Activated T-helper 1 cell treated with Interleukin-2 at 50 U/mL for 16 hours (primary cell): ENCODE results near the gene PCGF3.
"Not testable (repeated sequence)": the region's sequence is repeated elsewhere in the genome, so short reads cannot be mapped to it uniquely, and the experiment has no call there.

Experiments used
- DNase-seq: peaks from one replicate; pipeline ENCODE4 v3.0.0-alpha.2; 2020; ENCODE audit warnings: low read depth

The PCGF3 gene

GRCh38 chr4:725391-726234, 20.0 kb downstream of the PCGF3 start:
- no peak for DNase-seq

GRCh38 chr4:726235-726787, 20.7 kb downstream of the PCGF3 start:
- DNase-seq: no peak

DNA sequence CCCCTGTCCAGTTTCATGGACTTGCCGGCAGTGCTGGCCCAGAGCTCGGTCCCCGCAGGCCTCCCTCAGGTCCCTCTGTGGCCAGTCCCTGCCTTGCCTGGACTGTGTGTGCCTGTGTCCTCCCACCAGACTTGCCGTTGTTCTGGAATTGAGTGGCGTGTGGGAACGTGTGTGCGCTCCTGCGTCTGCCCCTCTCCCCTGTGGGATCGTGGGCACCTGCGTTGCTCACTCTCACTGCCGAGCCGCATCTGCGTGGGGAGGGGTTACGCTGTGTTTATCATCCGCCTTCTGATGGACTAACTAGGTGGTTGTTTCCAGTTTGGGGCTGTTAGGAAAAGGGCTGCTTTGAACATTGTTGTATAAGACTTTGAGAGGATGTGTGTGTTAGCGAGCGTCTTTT, 21.2 kb downstream of the PCGF3 start:
- no peak for DNase-seq

- DNase-seq: no peak
These were observed 21.9 kb downstream of the PCGF3 start for GRCh38 chr4:727576-727975.

DNA sequence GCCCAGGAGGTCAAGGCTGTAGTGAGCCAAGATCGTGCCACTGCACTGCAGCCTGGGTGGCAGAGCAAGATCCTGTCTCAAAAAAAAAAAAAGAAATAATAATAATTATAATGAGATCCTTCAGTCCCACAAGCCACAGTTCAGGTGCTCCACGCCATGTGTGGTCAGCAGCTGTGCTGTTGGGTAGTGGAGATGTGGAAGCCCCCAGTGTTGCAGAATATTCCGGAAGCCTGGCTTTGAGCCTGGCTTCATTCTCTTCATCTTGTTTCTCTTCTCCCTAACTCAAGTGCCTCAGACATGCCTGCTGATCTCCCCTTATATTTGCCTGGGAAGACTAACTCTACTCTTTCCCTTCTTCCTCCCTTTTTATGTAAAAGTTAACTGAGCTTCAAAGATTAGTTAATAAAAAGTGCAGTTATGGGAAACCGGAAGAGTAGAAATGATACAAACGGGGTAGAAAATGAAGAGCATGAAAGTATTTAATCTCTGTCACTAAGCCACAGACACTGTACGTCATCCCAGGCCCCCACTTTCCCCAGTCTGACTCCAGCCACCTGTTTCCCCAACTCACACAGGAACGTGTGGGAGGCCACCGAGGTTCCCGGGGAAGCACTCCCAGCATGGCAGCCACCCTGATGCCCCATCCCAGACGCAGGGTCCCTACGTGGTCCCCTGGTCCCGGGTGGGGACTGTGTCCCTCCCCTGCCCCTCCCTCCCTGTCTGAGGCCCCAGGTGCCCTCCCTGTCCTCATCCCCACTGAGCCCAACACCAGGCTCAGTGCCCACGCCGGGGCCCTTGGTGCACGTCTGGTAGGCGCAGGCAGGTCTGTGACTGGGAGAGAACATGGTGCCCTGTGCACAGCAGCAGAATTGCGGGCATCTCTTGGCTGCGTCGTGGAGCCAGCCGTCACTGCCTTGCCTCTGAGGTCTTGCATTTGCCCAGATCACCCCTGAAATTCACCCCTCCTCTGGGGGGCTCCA, 24.0 kb downstream of the PCGF3 start:
- DNase-seq: no peak

GRCh38 chr4:730511-730910, 24.9 kb downstream of the PCGF3 start:
- DNase-seq: no peak

DNA sequence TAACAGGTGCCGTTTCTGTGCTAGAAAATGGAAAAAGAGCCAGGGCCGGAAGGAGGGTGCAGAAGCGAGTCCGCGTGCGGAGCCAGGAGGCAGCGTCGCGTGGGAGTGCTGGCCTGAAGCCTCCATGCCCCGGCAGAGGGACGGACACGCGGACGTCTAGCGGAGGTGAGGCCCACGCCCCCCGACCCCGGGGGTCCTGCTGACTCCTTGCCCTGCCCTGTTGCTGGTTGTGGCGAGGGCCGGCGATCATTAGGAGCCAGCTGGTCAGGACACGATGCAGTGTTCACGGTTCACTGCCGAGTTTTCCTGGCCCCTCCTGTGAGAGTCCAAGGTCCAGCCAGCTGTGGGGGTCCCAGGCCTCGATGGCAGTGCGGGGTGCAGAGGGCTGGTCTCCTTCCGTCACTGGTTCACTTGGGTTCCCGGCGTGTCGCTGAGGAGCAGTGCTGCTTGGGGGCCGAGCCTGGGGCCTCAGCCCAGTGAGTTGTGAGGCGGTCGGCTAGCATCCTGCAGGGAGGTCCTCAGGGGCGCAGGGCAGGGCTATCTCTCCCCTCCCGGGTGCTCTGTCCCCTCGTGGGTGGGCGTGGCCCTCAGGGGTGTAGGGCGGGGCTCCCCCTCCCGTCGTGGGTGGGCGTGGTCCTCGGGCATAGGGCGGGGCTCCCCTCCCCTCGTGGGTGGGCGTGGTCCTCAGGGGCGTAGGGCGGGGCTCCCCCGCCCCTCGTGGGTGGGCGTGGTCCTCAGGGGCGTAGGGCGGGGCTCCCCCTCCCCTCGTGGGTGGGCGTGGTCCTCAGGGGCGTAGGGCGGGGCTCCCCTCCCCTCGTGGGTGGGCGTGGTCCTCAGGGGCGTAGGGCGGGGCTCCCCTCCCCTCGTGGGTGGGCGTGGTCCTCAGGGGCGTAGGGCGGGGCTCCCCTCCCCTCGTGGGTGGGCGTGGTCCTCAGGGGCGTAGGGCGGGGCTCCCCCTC, 25.6 kb downstream of the PCGF3 start:
- DNase-seq: not testable (repeated sequence)

GRCh38 chr4:731954-732353, 26.3 kb downstream of the PCGF3 start:
- not testable (repeated sequence) for DNase-seq

GRCh38 chr4:732486-732885, 26.9 kb downstream of the PCGF3 start:
- no peak for DNase-seq

DNA sequence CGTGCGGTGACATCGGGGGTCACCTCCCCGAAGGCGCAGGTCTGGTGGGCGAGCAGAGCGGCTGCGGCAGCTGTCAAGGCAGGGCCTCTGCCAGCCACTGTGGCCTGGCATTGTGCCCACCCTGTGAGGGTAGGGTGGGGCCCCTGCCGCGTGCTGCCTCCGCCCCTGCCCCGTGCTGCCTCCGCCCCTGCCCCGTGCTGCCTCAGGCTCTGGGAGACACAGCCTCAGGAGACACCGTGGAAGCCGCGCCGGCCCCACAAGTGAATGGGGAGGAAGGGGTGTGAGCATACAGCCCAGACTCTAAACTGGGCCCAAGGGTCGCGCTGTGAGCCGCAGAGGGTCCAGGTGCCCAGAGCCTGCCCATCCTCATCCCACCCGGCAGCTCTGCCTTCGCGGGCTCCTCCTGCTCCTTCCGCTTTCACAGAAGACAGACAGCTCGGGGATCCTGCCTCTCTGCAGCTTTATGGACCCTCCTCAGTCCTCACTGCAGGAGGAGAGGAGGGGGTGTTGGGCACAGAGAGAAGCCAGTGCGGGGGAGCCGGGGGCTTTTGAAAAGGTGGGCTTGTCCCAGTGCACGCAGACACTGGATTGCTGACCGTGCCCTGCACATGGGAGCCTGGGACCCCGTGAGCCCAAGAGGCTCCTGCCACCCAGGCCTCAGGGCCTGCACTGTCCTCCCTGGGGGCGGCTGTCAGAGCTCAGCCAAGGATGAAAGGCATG, 27.4 kb downstream of the PCGF3 start:
- no peak for DNase-seq

GRCh38 chr4:733631-733980, 28.0 kb downstream of the PCGF3 start:
- DNase-seq: no peak

DNA sequence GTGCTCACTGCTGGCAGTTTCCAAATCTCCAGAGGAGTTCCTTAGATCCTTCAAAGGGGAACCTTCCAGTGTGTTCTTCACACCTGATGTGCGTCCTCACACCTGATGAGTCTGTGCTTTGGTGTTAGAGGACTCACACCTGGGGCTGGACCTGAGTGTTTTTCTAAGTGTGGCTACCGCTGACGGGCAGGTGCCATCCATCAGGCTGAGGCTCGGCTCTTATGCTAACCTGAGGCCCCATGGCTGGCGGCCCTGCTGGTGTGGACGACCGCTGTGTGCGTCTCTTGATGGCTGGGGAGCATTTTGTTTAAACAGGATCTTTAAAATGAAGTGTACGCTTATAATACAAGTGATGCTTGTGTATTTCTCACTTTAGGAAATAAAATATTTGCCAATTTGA, 28.4 kb downstream of the PCGF3 start:
- no peak for DNase-seq

DNA sequence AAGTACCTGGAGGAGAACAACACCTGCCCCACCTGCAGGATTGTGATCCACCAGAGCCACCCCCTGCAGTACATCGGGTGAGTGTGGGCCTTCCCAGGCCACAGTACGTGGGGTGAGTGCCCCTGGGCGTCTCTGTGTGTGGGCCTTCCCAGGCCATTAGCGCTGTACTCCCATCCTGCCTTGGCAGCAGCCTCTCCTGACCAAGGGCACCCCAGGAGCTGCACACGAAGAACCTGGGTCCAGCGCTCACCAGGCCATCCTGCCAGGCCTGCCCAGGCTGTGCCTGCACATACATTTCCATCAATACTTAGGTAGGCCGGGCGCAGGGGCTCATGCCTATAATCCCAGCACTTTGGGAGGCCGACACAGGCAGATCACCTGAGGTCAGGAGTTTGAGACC, 29.3 kb downstream of the PCGF3 start:
- no peak for DNase-seq

- DNase-seq: no peak
These were observed 30.0 kb downstream of the PCGF3 start for GRCh38 chr4:735583-735982.

DNA sequence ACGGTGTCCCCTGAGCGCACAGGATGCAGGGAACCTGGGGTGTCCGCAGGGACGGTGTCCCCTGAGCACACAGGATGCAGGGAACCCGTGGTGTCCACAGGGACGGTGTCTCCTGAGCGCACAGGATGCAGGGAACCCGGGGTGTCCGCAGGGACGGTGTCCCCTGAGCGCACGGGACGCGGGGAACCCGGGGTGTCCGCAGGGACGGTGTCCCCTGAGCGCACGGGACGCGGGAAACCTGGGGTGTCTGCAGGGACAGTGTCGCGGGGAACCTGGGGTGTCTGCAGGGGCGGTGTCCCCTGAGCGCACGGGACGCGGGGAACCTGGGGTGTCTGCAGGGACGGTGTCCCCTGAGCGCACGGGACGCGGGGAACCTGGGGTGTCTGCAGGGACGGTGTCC, 30.9 kb downstream of the PCGF3 start:
- not testable (repeated sequence) for DNase-seq

GRCh38 chr4:738781-739280, 33.2 kb downstream of the PCGF3 start:
- no peak for DNase-seq

- DNase-seq: no peak
These were observed 33.9 kb downstream of the PCGF3 start for GRCh38 chr4:739569-739968.

GRCh38 chr4:740011-740410, 34.4 kb downstream of the PCGF3 start:
- no peak for DNase-seq

- DNase-seq: no peak
These were observed 35.1 kb downstream of the PCGF3 start for GRCh38 chr4:740656-741282.

DNA sequence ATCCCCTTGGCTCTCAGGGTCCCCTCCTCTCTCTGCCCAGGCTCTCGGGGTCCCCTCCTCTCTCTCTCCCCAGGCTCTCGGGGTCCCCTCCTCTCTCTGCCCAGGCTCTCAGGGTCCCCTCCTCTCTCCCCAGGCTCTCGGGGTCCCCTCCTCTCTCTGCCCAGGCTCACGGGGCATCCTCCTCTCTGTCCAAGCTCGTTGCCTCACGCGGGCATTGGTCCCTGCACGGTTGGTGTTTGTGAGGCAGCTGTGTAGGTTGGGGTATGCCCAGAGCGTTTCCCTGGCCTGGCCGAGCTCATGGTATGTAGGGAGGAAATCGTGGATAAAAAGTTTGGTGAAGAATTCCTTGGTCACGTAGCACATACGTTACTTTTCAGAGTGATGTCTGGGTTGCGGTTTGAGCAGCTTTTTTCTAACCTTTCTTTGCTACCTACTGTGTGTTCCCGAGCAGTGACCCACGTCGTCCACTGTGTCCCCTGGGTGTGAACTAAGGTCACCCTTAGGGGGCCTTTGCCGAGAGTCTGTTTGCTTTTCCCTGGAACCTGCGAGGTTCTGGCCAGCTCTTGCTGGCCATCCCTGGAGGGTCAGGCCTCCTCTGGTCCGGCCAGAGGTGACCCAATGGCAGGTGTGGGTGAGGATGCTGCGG, 36.6 kb downstream of the PCGF3 start:
- no peak for DNase-seq
